Skeletal muscle cell (primary cell): Measurements from ENCODE around the gene PTPRC.

ENCODE experiments used
- DNase-seq: peaks from one replicate; pipeline ENCODE4 v3.0.0-alpha.2; 2010; ENCODE audit warnings: low read depth
- H3K4me3 ChIP-seq: 2 replicates; pipeline ENCODE4 v1.5.1; 2011; ENCODE audit warnings: low read depth, mild to moderate bottlenecking, control low read depth, low read length, moderate library complexity

PTPRC gene

GRCh38 chr1:198617406-198617805, 21.4 kb upstream of the PTPRC start:
- H3K4me3 ChIP-seq = no peak overlapping the region
- no peak for DNase-seq

GRCh38 chr1:198619375-198620140, 19.3 kb upstream of the PTPRC start:
- H3K4me3 ChIP-seq = no peak overlapping the region
- DNase-seq = no peak

DNA sequence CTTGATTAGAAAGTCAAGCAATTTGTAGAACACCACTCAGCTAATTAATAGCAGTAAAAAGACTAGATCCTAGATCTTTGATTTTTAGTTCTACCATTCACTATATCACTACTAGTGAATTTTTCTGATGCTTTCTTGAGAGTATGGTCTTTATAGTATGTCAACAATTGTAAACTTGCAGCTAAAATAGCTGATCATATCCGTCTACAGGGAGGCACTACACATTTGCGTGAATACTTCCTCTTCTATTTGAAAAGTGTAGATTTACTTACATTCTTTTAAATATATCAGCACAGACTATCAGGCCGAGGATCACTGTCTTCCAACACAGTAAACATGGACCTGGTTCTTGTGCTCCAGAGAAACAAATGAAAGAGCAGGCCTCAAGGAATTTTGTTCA, 18.6 kb upstream of the PTPRC start:
- no peak overlapping the region for H3K4me3 ChIP-seq
- DNase-seq = no peak

- no peak overlapping the region for H3K4me3 ChIP-seq
- DNase-seq = no peak
Observed at GRCh38 chr1:198620951-198621824, 17.7 kb upstream of the PTPRC start.

- H3K4me3 ChIP-seq = no peak overlapping the region
- no peak for DNase-seq
Observed at GRCh38 chr1:198622001-198622400, 16.8 kb upstream of the PTPRC start.

- no peak overlapping the region for H3K4me3 ChIP-seq
- DNase-seq = peak; percentile 62
Observed at GRCh38 chr1:198623752-198624647, 14.8 kb upstream of the PTPRC start.

DNA sequence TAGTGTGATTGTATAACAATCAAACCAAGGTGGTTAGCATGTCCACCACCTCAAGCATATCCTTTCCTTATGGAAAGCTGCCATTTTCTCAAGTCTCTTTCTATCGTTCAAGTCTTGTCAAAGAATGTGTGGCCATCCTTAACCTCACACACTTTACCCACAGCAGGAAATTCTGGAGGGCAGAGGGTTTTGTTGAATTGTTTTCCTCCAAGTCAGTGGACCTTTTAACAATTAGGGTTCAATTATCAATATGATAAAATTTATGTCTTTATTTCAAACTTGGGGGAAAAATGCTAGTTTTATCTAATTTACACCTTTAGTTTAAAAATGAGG, 14.2 kb upstream of the PTPRC start:
- H3K4me3 ChIP-seq = no peak overlapping the region
- DNase-seq = no peak

DNA sequence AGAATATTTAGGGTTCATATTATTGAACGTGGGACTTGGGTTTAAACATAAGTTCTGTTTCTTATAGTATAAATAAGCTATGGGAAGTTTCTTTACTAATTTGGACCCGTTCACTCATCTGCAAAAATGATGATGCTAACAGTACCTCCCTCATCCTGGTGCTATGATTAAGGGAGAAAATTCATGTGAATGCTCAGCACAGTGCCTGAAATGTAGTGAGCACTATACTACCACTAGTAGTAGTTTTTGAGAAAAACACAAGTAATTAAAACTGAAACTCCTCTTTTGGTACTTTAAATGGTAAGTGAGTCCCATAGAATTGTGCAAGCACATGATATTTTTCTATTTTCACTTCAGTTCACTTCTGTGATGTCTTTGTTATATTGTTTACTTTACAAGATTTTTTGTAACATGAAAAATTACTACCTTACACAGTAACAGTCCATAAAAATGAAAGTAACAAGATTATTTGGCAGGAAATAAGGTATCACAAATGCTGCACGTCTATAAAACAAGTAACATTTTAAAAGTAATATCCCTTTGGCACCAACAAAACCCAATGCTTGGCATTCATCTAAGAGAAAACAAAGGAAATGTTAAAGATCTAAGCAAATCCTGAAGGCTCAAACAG, 11.3 kb upstream of the PTPRC start:
- H3K4me3 ChIP-seq = no peak overlapping the region
- DNase-seq = no peak

GRCh38 chr1:198628067-198628455, 10.8 kb upstream of the PTPRC start:
- no peak overlapping the region for H3K4me3 ChIP-seq
- DNase-seq = no peak

GRCh38 chr1:198629610-198630009, 9.2 kb upstream of the PTPRC start:
- H3K4me3 ChIP-seq = no peak overlapping the region
- no peak for DNase-seq

DNA sequence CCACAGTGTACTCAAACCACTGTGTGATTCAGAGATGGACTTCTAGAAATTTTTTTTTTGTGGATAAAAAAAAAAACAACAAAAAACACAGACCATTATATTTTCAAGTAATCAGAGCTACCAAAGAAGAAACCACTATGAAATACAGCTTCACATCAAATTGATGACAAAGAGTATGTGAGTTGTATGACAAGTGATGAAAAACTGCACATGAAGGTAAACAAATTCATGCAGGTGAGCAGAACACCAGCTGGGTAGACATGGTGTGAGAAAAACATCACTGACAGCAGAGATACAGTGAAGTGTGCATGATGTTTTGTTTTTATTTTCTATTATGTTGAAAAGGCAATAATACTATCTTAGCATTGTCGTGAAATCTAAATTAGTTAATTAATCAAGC, 8.0 kb upstream of the PTPRC start:
- no peak for DNase-seq
- no peak overlapping the region for H3K4me3 ChIP-seq

DNA sequence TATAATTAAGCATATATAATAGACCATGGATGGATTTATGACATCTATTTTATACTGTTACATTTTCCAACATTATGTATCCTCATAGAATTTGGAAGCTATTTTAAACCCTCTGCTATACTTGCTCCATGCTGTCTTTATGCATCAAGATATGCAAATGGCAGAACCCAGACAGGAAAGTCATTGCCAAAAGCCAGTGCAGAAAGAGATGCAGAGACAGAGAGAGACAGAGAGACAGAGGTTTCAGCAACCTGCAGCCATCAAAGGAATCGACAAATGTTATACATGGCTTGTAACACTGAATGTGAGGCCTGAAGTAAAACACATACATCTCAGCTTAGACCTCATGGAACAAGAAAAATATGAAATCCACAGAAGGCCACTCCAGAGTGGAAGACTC, 7.5 kb upstream of the PTPRC start:
- no peak for DNase-seq
- no peak overlapping the region for H3K4me3 ChIP-seq

GRCh38 chr1:198632007-198632406, 6.8 kb upstream of the PTPRC start:
- no peak overlapping the region for H3K4me3 ChIP-seq
- no peak for DNase-seq

DNA sequence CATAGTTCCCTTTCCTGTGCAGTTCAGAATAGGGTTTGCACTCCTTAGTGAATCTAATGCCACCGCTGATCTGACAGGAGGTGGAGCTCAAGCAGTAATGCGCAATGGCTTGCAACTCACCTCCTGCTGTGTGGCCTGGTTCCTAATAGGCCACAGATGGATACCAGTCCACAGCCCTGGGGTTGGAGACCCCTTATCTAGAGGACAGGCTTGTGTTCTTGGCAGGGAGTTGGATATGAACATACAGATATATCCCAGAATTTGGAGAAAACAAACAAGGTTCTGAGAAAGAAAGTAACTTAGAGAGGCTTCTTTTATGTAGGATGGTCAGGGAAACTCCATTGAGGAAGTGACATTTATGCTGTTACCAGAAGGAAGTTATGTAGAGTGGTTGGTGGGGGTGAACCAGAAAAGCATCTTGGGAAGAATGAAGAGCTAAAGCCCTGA, 5.1 kb upstream of the PTPRC start:
- no peak overlapping the region for H3K4me3 ChIP-seq
- no peak for DNase-seq

- no peak for DNase-seq
- H3K4me3 ChIP-seq = no peak overlapping the region
Observed at GRCh38 chr1:198635964-198636363, 2.9 kb upstream of the PTPRC start.

DNA sequence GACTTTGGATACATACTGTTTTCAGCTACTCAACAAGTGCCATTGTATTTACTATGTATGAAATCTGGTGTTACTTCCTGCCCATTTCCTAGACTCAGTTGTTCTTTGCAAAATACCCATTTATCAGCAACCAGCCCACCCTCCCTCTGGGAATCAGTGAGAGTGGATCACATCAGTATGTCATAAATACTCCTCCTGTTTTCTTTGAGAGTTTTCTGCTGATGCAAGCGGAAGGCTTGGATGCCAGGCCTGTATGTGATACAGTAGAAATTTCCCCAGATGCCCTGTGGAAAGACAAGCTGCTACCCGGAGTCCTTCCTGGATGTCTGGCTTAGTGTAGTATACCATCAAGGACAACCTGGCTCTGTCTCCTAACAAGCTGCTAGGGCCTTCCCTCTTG, 2.4 kb upstream of the PTPRC start:
- H3K4me3 ChIP-seq = no peak overlapping the region
- DNase-seq = no peak

GRCh38 chr1:198637157-198637556, 1.7 kb upstream of the PTPRC start:
- no peak overlapping the region for H3K4me3 ChIP-seq
- DNase-seq = no peak

GRCh38 chr1:198637916-198638437, 863 bp upstream of the PTPRC start:
- H3K4me3 ChIP-seq = no peak overlapping the region
- no peak for DNase-seq

DNA sequence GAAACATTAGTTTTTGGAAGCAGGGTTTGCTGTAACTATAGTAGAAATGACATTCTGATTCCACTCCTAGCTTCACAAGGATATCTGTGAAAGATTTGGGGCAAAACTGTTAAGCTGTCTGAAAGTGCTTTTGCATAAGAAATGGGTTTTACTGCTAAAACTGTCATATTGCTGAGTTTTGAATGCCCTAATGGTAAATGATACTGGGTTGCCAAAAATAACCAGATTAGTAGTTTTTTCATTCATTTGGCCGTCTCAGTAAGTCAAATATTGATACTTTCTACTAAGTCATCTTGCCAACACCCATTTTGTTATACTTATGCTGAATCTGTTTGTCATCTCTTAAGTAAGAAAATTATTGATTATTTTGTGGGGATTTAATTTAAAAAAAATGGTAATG, 399 bp upstream of the PTPRC start:
- no peak overlapping the region for H3K4me3 ChIP-seq
- DNase-seq = no peak
